Body of pancreas (tissue), 4 donors: ENCODE data around the gene DCTN4. TPM values are rescaled to one million over a fixed set of nuclear protein-coding genes. Genes with fewer than 3 reads are reported as not detected.
A peak's percentile ranks its signal among the peaks of the same experiment; 100 is the strongest.

Experiments used
- ATAC-seq: fragments of 150-250 bp; one replicate; pipeline ENCODE4 v1.9.1; 2016
- DNase-seq, 4 donors: peaks; one replicate each; pipeline ENCODE4 v3.0.0-alpha.2; 2019
- H3K27ac ChIP-seq, 4 donors: fragments of 200-600 bp; sonication (generic); 1 replicate in 3 of 4; 2 replicates in 1 of 4; pipeline versions ENCODE4 v1.5.1 to v1.6.1; 2016 to 2019; ENCODE audit warnings: mild to moderate bottlenecking in 1 of 4, mixed read lengths in 1 of 4, moderate library complexity in 1 of 4
- H3K27me3 ChIP-seq, 2 donors: fragments of 200-600 bp; sonication (generic); one replicate each; pipeline ENCODE4 v1.6.0; 2016; ENCODE audit warnings: mild to moderate bottlenecking in 1 of 2
- H3K36me3 ChIP-seq, 2 donors: fragments of 200-600 bp; sonication (generic); replicated peaks in 1 of 2; 2 replicates each; pipeline ENCODE4 v1.5.1; 2016; ENCODE audit warnings: low read depth in 2 of 2; ENCODE audit not compliant: insufficient read depth in 1 of 2
- H3K4me1 ChIP-seq: fragments of 200-600 bp; sonication (generic); one replicate; pipeline ENCODE4 v1.6.0; 2016
- H3K4me3 ChIP-seq, 2 donors: fragments of 200-600 bp; sonication (generic); 1 replicate in 1 of 2; 2 replicates in 1 of 2; pipeline ENCODE4 v1.5.1; 2016 to 2019
- H3K9me3 ChIP-seq, 3 donors: fragments of 200-600 bp; sonication (generic); 1 replicate in 2 of 3; 2 replicates in 1 of 3; pipeline ENCODE4 v1.5.1; 2016
- POLR2A ChIP-seq, 3 donors: fragments of 450-650 bp; IDR thresholded peaks; one replicate each; pipeline ENCODE4 v1.6.1; 2016; ENCODE audit warnings: antibody characterized with exemption in 3 of 3, mild to moderate bottlenecking in 2 of 3
- WGBS, 2 donors: methylation state at CpG; one replicate each; pipeline ENCODE4 v1.1.5; 2017; 5-methylcytosine and 5-hydroxymethylcytosine counted together
- intact Hi-C: fragments of 100-400 bp; cut with DNase I; formaldehyde crosslinking; loops from one replicate; pipeline ENCODE4 v1.15.1; 2023
- total RNA-seq, 2 donors: library from RNA; depleted of rRNA; stranded (reverse); fragments of >200 nt; gene quantifications; one replicate each; pipeline ENCODE4 v1.1.0, GENCODE V29; 2016
- TF ChIP-seq, protein P1 (sequence below), 7 experiments: fragments of 450-650 bp in 4 of 7; fragments of 200-600 bp in 3 of 7; sonication (generic) in 3 of 7; IDR thresholded peaks; one replicate each; pipeline ENCODE4 v1.5.1; 2016 to 2019; ENCODE audit warnings: antibody characterized with exemption in 7 of 7

DCTN4 gene
- total RNA-seq, 2 donors from 2014 or later: 30.6 to 49.4 TPM

- no peak for TF ChIP-seq POLR2A (IDR thresholded peaks at IDR 0.05)
- TF ChIP-seq, protein P1, sequence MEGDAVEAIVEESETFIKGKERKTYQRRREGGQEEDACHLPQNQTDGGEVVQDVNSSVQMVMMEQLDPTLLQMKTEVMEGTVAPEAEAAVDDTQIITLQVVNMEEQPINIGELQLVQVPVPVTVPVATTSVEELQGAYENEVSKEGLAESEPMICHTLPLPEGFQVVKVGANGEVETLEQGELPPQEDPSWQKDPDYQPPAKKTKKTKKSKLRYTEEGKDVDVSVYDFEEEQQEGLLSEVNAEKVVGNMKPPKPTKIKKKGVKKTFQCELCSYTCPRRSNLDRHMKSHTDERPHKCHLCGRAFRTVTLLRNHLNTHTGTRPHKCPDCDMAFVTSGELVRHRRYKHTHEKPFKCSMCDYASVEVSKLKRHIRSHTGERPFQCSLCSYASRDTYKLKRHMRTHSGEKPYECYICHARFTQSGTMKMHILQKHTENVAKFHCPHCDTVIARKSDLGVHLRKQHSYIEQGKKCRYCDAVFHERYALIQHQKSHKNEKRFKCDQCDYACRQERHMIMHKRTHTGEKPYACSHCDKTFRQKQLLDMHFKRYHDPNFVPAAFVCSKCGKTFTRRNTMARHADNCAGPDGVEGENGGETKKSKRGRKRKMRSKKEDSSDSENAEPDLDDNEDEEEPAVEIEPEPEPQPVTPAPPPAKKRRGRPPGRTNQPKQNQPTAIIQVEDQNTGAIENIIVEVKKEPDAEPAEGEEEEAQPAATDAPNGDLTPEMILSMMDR (IDR thresholded peaks at IDR 0.05): no peak
- peaks cover 2% of the 10 kb centered on the region for H3K4me1 ChIP-seq
- ATAC-seq: no peak
- intact Hi-C loops: loop anchor here (5.0 kb wide), 1 partner anchor 105 kb away; no protein-coding TSS in a partner anchor
- DNase-seq: no peak
- 70 to 78% methylated on average over 10 of the region's 10 CpGs for WGBS, 2 donors
- no peaks in the 10 kb centered on the region for H3K36me3 ChIP-seq
- no peak overlapping the region for H3K27ac ChIP-seq
- no peak overlapping the region for H3K4me3 ChIP-seq
- no peaks in the 10 kb centered on the region for H3K27me3 ChIP-seq
- no peaks in the 10 kb centered on the region for H3K9me3 ChIP-seq
Observed at GRCh38 chr5:150661821-150662596, 96.8 kb downstream of the DCTN4 start.

- intact Hi-C loops: loop anchor here (5.0 kb wide), 1 partner anchor 104 kb away; no protein-coding TSS in a partner anchor
- Histone ChIP-seq H3K36me3 (no peaks in the 10 kb centered on the region), H3K4me1 (peaks cover 8% of the 10 kb centered on the region), H3K4me3 (no peak within 1 kb of the TSS), H3K27ac (no peak within 1 kb of the TSS), H3K27me3 (no peaks in the 10 kb centered on the region), H3K9me3 (no peaks in the 10 kb centered on the region)
- DNase-seq (no peak), ATAC-seq (no peak)
- WGBS, 2 donors: 44 to 60% methylated on average over 4 to 7 of the region's 7 CpGs
- TF ChIP-seq, protein P1 (IDR thresholded peaks at IDR 0.05): no peak
- TF ChIP-seq POLR2A (IDR thresholded peaks at IDR 0.05): no peak
Observed at GRCh38 chr5:150661086-150661485, 97.7 kb downstream of the DCTN4 start, which contains the start of gene MYOZ3. MYOZ3 (plus strand) TSS chr5:150661251; CDS start chr5:150662942, 1,691 bp downstream.

- TF ChIP-seq, protein P1 (IDR thresholded peaks at IDR 0.05): no peak
- TF ChIP-seq POLR2A (IDR thresholded peaks at IDR 0.05): no peak
- 57 to 63% methylated on average over 4 of the region's 4 CpGs for WGBS, 2 donors
Observed at GRCh38 chr5:150660108-150660831, 98.5 kb downstream of the DCTN4 start.

GRCh38 chr5:150659360-150660107 is 99.3 kb downstream of the DCTN4 start:
- no peak for ATAC-seq
- WGBS, 2 donors: 76 to 78% methylated on average over 7 to 11 of the region's 11 CpGs
- no peak overlapping the region for H3K4me3 ChIP-seq
- H3K27me3 ChIP-seq: no peaks in the 10 kb centered on the region
- H3K9me3 ChIP-seq: no peaks in the 10 kb centered on the region
- H3K36me3 ChIP-seq: no peaks in the 10 kb centered on the region
- DNase-seq: no peak
- intact Hi-C loops: loop anchor here (5.0 to 10.0 kb wide), 2 partner anchors 102 to 205 kb away; no protein-coding TSS in a partner anchor
- TF ChIP-seq, protein P1 (IDR thresholded peaks at IDR 0.05): no peak
- no peak for TF ChIP-seq POLR2A (IDR thresholded peaks at IDR 0.05)
- peak overlapping the region in 1 of 4 donors; percentile 25 for H3K27ac ChIP-seq
- H3K4me1 ChIP-seq: peaks cover 12% of the 10 kb centered on the region

More at GRCh38 chr5:150660108-150660831, 98.5 kb downstream of the DCTN4 start:
- Histone ChIP-seq H3K36me3 (no peaks in the 10 kb centered on the region), H3K4me3 (no peak overlapping the region), H3K4me1 (peaks cover 12% of the 10 kb centered on the region), H3K27me3 (no peaks in the 10 kb centered on the region), H3K9me3 (no peaks in the 10 kb centered on the region), H3K27ac (no peak overlapping the region)
- intact Hi-C loops: loop anchor here (5.0 kb wide), 1 partner anchor 103 kb away; no protein-coding TSS in a partner anchor
- ATAC-seq (no peak), DNase-seq (no peak)
